Measurements from ENCODE around the gene ZNF385D. TPM values are rescaled to one million over a fixed set of nuclear protein-coding genes. Genes with fewer than 3 reads are reported as not detected.

ZNF385D gene
- total and polyA plus RNA-seq, 3 donors from 2014 or later: 21.1 to 57.0 (median 31.4) TPM

DNA sequence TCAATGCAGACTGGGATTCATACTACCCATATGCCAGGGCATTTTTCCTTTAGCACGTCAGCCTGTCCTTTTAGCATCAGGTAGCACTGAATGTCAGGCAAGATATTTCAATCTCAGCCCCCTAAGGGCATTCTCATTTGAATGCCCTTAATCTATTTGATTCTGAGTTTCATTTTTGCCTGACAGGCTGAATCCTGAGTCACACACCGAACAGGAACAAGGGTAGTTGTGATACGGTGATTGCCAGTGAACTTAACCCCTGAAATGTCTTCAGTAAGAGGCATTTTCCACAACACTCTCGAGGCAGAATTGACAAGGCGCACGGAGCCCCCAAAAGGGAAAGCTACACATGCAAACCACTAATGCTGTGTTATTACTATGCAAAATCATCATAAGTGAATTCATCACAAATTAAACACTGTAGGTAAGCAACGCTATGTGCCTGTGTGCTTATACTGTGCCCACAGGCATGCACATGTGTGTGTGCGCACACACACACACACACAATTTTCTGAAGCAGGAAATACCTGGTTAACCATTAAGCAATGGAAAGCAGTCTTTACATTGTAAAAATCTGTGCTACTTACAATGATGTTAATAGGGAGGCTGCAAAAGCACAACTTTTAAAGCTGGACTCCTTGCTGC is 130.4 kb downstream of the ZNF385D start:
- no peak for TF ChIP-seq POLR2A (IDR thresholded peaks at IDR 0.05)
- no peak overlapping the region for H3K4me3 ChIP-seq
- no peak for DNase-seq
- H3K9me3 ChIP-seq: no peaks in the 10 kb centered on the region
- no peaks in the 10 kb centered on the region for H3K4me1 ChIP-seq
- H3K27me3 ChIP-seq: no peaks in the 10 kb centered on the region
- intact Hi-C loops (cut with DNase I; ENCODE audit: low total_unique reads): no loop called here
- WGBS, 2 donors: 69 to 78% methylated on average over 8 of the region's 8 CpGs
- no peak overlapping the region for H3K27ac ChIP-seq
- no peaks in the 10 kb centered on the region for H3K36me3 ChIP-seq (ENCODE audit: low read depth, missing control alignments)

DNA sequence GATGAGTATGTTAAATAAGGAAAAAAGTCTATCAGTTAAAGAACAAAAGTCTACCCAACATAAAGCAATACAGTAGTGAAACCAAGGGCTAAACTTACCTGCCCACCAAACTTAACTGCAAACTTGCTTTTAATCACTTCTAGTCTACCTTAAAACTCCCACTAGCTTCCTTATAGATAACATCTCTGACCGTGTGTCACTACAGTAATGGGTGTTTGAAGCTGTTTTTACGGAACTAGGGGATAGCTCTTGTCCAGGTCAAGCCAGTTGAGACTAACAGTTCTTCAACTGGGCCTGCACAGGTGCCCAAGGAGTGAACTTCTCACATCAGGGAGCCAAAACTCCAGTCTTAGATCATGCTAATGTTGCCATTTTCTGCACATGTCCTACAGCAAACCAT is 132.3 kb downstream of the ZNF385D start:
- intact Hi-C loops (cut with DNase I; ENCODE audit: low total_unique reads): no loop called here
- H3K4me3 ChIP-seq: no peak overlapping the region
- H3K27me3 ChIP-seq: no peaks in the 10 kb centered on the region
- no peak overlapping the region for H3K27ac ChIP-seq
- DNase-seq: no peak
- no peaks in the 10 kb centered on the region for H3K9me3 ChIP-seq
- no peaks in the 10 kb centered on the region for H3K4me1 ChIP-seq
- WGBS, 2 donors: 72 to 85% methylated on average over 2 of the region's 2 CpGs
- TF ChIP-seq, protein P1, sequence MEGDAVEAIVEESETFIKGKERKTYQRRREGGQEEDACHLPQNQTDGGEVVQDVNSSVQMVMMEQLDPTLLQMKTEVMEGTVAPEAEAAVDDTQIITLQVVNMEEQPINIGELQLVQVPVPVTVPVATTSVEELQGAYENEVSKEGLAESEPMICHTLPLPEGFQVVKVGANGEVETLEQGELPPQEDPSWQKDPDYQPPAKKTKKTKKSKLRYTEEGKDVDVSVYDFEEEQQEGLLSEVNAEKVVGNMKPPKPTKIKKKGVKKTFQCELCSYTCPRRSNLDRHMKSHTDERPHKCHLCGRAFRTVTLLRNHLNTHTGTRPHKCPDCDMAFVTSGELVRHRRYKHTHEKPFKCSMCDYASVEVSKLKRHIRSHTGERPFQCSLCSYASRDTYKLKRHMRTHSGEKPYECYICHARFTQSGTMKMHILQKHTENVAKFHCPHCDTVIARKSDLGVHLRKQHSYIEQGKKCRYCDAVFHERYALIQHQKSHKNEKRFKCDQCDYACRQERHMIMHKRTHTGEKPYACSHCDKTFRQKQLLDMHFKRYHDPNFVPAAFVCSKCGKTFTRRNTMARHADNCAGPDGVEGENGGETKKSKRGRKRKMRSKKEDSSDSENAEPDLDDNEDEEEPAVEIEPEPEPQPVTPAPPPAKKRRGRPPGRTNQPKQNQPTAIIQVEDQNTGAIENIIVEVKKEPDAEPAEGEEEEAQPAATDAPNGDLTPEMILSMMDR (IDR thresholded peaks at IDR 0.05): no peak
- TF ChIP-seq POLR2A (IDR thresholded peaks at IDR 0.05): no peak
- H3K36me3 ChIP-seq (ENCODE audit: low read depth, missing control alignments): no peaks in the 10 kb centered on the region

DNA sequence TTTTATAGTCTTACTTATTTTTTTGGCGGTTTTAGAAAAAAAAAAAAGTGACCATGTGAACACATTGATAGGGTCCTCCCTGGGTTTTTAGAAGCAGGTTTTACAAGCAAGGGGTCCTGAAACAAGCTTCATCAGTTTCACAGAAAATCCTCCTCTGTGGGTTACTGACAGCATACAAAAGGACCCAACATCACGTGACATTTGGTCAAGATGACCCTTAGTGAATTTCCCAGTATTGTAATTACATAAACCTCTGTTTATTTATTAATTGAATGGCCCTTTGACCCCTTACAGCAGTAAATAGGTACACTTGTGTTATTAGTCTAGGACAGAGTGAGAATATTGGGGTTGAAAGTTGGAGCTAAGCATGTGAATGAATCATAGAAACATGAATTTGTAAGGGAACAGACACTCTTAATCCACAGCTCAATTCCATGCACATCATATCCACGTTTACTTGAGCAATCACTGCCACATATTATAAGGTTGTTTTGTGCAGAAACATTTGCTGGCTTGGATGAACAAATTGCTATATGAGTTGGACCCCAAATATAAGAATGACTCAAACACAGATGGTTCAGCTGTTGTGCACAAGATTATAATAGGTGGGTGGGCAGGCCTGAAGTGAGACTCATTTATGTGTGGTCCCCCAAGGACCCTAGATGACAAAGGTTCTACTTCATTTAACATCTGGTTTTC is 137.5 kb downstream of the ZNF385D start:
- no peaks in the 10 kb centered on the region for H3K4me1 ChIP-seq
- DNase-seq: no peak
- H3K36me3 ChIP-seq (ENCODE audit: low read depth, missing control alignments): no peaks in the 10 kb centered on the region
- no peak for TF ChIP-seq POLR2A (IDR thresholded peaks at IDR 0.05)
- TF ChIP-seq, protein P1 (IDR thresholded peaks at IDR 0.05): no peak
- no peak overlapping the region for H3K4me3 ChIP-seq
- no peaks in the 10 kb centered on the region for H3K9me3 ChIP-seq
- no peaks in the 10 kb centered on the region for H3K27me3 ChIP-seq
- no peak overlapping the region for H3K27ac ChIP-seq
- 80 to 87% methylated on average over 3 of the region's 3 CpGs for WGBS, 2 donors
- intact Hi-C loops (cut with DNase I; ENCODE audit: low total_unique reads): no loop called here

DNA sequence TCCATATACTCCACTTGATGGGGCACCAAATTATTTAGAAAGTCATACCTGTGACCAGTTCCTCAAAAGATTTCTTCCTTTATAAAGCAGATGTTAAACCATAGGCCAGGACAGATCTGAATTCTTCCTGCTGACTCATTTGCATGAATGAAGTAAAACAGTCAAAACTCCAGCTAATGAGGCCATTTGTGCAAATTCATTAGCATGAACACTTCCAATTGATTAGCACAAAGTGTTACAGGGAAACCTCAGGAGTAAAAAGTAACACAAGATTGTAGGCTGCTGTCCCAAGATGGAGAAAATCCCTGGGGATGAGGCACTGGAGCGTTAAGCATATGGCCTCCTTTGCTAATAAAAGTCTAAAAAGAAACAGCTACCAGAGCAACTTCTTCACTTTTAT is 149.8 kb downstream of the ZNF385D start:
- Histone ChIP-seq H3K27ac (no peak overlapping the region), H3K4me3 (no peak overlapping the region), H3K4me1 (no peaks in the 10 kb centered on the region), H3K9me3 (no peaks in the 10 kb centered on the region), H3K27me3 (no peaks in the 10 kb centered on the region), H3K36me3 (ENCODE audit: low read depth, missing control alignments) (no peaks in the 10 kb centered on the region)
- 63 to 66% methylated on average over 1 of the region's 1 CpG for WGBS, 2 donors
- DNase-seq: no peak
- TF ChIP-seq, protein P1 (IDR thresholded peaks at IDR 0.05): no peak
- TF ChIP-seq POLR2A (IDR thresholded peaks at IDR 0.05): no peak
- intact Hi-C loops (cut with DNase I; ENCODE audit: low total_unique reads): no loop called here

DNA sequence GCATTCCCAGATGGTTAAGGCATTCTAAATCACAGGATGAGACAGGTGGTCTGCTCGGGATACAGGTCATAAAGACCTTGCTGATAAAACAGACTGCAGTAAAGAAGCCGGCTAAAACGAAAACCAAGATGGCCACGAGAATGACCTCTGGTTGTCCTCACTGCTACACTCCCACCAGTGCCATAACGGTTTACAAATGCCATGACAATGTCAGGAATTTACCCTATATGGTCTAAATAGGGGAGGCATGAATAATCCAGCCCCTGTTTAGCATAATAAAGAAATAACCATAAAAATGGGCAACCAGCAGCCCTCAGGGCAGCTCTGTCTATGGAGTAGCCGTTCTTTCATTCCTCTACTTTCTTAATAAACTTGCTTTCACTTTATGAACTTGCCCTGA is 151.1 kb downstream of the ZNF385D start:
- intact Hi-C loops (cut with DNase I; ENCODE audit: low total_unique reads): no loop called here
- TF ChIP-seq POLR2A (IDR thresholded peaks at IDR 0.05): no peak
- TF ChIP-seq, protein P1 (IDR thresholded peaks at IDR 0.05): no peak
- H3K4me3 ChIP-seq: no peak overlapping the region
- no peak overlapping the region for H3K27ac ChIP-seq
- no peaks in the 10 kb centered on the region for H3K36me3 ChIP-seq (ENCODE audit: low read depth, missing control alignments)
- no peaks in the 10 kb centered on the region for H3K4me1 ChIP-seq
- DNase-seq: no peak
- H3K9me3 ChIP-seq: no peaks in the 10 kb centered on the region
- WGBS, 2 donors: 83 to 88% methylated on average over 6 of the region's 6 CpGs
- no peaks in the 10 kb centered on the region for H3K27me3 ChIP-seq

Measured in testis (tissue), 3 donors.